ENCODE results near the gene ATP2A2.

ATP2A2 gene

GRCh38 chr12:110345176-110345661 is 64.2 kb downstream of the ATP2A2 start:
- DNase-seq (ENCODE audit: low read depth), result peak; percentile 67
- no peak overlapping the region for H3K4me3 ChIP-seq (ENCODE audit: low read depth, low read length)
- TF ChIP-seq CTCF (IDR thresholded peaks at IDR 0.05; ENCODE audit: low read depth, low read length) (no peak), POLR2A (IDR thresholded peaks at IDR 0.05; ENCODE audit: extremely low read depth, insufficient read length) (no peak)

DNA sequence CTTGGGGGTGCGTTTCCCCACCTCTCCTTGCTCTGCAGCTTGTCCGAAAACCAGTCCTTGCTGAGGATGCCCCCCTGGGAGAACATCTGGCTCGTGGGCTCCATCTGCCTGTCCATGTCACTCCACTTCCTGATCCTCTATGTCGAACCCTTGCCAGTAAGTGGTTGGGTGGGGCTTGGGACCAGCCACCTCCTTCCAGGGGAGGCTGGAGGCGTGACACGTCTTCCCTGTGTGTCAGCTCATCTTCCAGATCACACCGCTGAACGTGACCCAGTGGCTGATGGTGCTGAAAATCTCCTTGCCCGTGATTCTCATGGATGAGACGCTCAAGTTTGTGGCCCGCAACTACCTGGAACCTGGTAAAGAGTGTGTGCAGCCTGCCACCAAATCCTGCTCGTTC is 64.9 kb downstream of the ATP2A2 start:
- peak; percentile 59 for DNase-seq (ENCODE audit: low read depth)
- no peak for TF ChIP-seq POLR2A (IDR thresholded peaks at IDR 0.05; ENCODE audit: extremely low read depth, insufficient read length)
- H3K4me3 ChIP-seq (ENCODE audit: low read depth, low read length), result no peak overlapping the region

DNA sequence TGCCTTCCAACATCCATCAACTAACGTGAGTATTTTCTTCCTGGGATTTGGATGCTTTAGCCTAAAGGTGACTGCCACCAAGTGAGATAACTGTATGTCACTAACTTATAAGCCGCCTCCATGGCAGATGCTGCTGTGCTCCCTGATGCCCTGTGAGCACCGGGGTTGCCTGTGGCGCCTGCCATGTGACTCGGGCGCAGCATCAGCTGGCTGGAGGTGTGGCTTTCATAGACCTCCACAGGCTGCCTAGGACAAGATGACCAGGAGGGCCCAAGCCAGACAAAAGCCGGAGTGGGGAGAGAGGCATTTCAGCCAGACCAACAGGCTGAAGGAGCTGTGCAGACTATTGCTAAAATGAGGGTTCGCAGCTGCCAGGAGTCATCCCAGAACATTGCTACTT is 66.7 kb downstream of the ATP2A2 start:
- TF ChIP-seq CTCF (IDR thresholded peaks at IDR 0.05; ENCODE audit: low read depth, low read length), result no peak
- TF ChIP-seq, protein P1, sequence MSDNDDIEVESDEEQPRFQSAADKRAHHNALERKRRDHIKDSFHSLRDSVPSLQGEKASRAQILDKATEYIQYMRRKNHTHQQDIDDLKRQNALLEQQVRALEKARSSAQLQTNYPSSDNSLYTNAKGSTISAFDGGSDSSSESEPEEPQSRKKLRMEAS (IDR thresholded peaks at IDR 0.05; ENCODE audit: low read depth, low read length), result no peak
- TF ChIP-seq POLR2A (IDR thresholded peaks at IDR 0.05; ENCODE audit: extremely low read depth, insufficient read length), result no peak
- no peak for TF ChIP-seq MYC (IDR thresholded peaks at IDR 0.05; ENCODE audit: low read depth, low read length)
- DNase-seq (ENCODE audit: low read depth), result no peak
- no peak overlapping the region for H3K4me3 ChIP-seq (ENCODE audit: low read depth, low read length)

DNA sequence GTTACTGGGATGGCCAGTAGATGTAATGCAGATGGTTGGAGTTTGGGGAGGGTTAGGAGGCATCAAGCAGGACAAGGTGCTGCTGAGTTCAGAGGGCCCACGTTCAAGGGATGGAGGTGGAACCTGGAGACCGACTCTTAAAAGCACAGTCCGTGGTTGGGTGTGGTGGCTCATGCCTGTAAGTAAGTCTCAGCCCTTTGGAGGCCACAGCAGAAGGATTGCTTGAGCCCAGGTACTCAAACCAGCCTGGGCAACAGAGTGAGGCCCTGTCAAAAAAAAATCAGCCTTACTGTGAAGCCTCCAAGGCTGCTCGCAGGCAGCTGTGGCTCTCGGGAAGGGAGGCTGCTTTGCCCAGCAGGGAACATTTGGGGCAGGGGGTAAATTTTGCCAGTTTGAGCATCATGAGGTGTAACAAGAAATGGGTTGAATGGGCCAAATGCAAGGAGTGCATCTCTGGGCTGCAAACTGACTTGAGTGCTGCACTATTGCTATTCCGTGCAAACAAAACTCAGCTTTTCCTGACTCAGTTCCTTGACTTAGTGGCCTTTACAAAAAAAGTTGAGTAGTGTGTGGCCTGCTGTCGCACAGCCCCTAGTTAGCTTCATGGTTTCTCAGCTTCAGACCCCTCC is 67.5 kb downstream of the ATP2A2 start:
- H3K4me3 ChIP-seq (ENCODE audit: low read depth, low read length), result no peak overlapping the region
- TF ChIP-seq, protein P1 (IDR thresholded peaks at IDR 0.05; ENCODE audit: low read depth, low read length), result no peak
- TF ChIP-seq MYC (IDR thresholded peaks at IDR 0.05; ENCODE audit: low read depth, low read length) (no peak), POLR2A (IDR thresholded peaks at IDR 0.05; ENCODE audit: extremely low read depth, insufficient read length) (no peak), CTCF (IDR thresholded peaks at IDR 0.05; ENCODE audit: low read depth, low read length) (no peak)
- DNase-seq (ENCODE audit: low read depth), result no peak

DNA sequence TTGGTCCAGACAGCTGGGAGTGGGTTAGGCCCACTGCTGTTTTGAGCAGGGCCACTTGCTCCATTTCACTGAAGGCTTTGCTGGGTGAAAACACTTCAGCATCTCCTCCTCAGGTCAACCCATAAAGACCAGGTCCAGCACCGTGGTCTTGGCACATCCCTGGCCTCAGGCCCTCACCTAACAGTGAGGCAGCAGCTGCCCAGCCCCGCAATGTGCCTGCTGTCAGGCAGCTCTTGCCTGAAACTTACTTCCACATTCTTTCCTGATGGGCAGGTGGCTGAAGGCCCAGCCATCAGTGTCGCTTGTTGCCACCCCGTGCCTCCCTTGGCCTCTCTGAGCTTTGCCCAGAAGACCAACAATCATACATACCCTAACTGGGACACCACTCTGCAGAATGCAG is 68.0 kb downstream of the ATP2A2 start:
- no peak overlapping the region for H3K4me3 ChIP-seq (ENCODE audit: low read depth, low read length)
- TF ChIP-seq CTCF (IDR thresholded peaks at IDR 0.05; ENCODE audit: low read depth, low read length) (no peak), POLR2A (IDR thresholded peaks at IDR 0.05; ENCODE audit: extremely low read depth, insufficient read length) (no peak), MYC (IDR thresholded peaks at IDR 0.05; ENCODE audit: low read depth, low read length) (no peak)
- TF ChIP-seq, protein P1 (IDR thresholded peaks at IDR 0.05; ENCODE audit: low read depth, low read length), result peak; percentile 39
- DNase-seq (ENCODE audit: low read depth), result no peak

GRCh38 chr12:110349514-110350151 is 68.6 kb downstream of the ATP2A2 start:
- DNase-seq (ENCODE audit: low read depth), result peak; percentile 96
- TF ChIP-seq POLR2A (IDR thresholded peaks at IDR 0.05; ENCODE audit: extremely low read depth, insufficient read length), result no peak
- TF ChIP-seq, protein P1 (IDR thresholded peaks at IDR 0.05; ENCODE audit: low read depth, low read length), result peak; percentile 65
- 0 out of 2 replicates have a peak, but pooled peaks have one; percentile 12 for TF ChIP-seq MYC (IDR thresholded peaks at IDR 0.05; ENCODE audit: low read depth, low read length)
- no peak for TF ChIP-seq CTCF (IDR thresholded peaks at IDR 0.05; ENCODE audit: low read depth, low read length)
- H3K4me3 ChIP-seq (ENCODE audit: low read depth, low read length), result no peak overlapping the region
